ENCODE results near the gene INO80D.

- TF ChIP-seq, protein P1, sequence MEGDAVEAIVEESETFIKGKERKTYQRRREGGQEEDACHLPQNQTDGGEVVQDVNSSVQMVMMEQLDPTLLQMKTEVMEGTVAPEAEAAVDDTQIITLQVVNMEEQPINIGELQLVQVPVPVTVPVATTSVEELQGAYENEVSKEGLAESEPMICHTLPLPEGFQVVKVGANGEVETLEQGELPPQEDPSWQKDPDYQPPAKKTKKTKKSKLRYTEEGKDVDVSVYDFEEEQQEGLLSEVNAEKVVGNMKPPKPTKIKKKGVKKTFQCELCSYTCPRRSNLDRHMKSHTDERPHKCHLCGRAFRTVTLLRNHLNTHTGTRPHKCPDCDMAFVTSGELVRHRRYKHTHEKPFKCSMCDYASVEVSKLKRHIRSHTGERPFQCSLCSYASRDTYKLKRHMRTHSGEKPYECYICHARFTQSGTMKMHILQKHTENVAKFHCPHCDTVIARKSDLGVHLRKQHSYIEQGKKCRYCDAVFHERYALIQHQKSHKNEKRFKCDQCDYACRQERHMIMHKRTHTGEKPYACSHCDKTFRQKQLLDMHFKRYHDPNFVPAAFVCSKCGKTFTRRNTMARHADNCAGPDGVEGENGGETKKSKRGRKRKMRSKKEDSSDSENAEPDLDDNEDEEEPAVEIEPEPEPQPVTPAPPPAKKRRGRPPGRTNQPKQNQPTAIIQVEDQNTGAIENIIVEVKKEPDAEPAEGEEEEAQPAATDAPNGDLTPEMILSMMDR (IDR thresholded peaks at IDR 0.05): no peak
- TF ChIP-seq POLR2A (IDR thresholded peaks at IDR 0.05): no peak
Observed at GRCh38 chr2:206011018-206011614, 74.9 kb downstream of the INO80D start.

Data from testis (tissue), 2 donors.